ENCODE data around the gene HLCS.

GRCh38 chr21:37006486-37007291, 40.2 kb upstream of the HLCS start, which contains the start of gene RIPPLY3:
- TF ChIP-seq POLR2A (IDR thresholded peaks at IDR 0.05) (no peak), CTCF (IDR thresholded peaks at IDR 0.05) (no peak)

Measured in body of pancreas (tissue), 4 donors.